GM19395 (cell line): Measurements from ENCODE around the gene TMPRSS9.

Source experiments
- ATAC-seq: cut with Tn5 transposase; IDR thresholded peaks from one replicate; pipeline ENCODE4 v1.9.1; 2021; ENCODE audit warnings: mild to moderate bottlenecking, moderate library complexity; ENCODE audit not compliant: unreplicated experiment

TMPRSS9 gene

GRCh38 chr19:2359992-2360685 lies at the start of gene TMPRSS9:
TSS of gene TMPRSS9 (plus strand) at chr19:2360265. CDS start at chr19:2389786, 29,521 bp downstream.
- no peak for ATAC-seq

- no peak for ATAC-seq
Measured at GRCh38 chr19:2311093-2311492, 49.0 kb upstream of the TMPRSS9 start.

GRCh38 chr19:2312820-2313501 lies 47.1 kb upstream of the TMPRSS9 start:
- no peak for ATAC-seq

- no peak for ATAC-seq
Measured at GRCh38 chr19:2315121-2315817, 44.8 kb upstream of the TMPRSS9 start.

GRCh38 chr19:2315818-2316353 lies 44.2 kb upstream of the TMPRSS9 start:
- no peak for ATAC-seq

- ATAC-seq: no peak
Measured at GRCh38 chr19:2317300-2317699, 42.8 kb upstream of the TMPRSS9 start.

- ATAC-seq: no peak
Measured at GRCh38 chr19:2317756-2318155, 42.3 kb upstream of the TMPRSS9 start.

- ATAC-seq: no peak
Measured at GRCh38 chr19:2318923-2319322, 41.1 kb upstream of the TMPRSS9 start.

- ATAC-seq: no peak
Measured at GRCh38 chr19:2319551-2319950, 40.5 kb upstream of the TMPRSS9 start.

GRCh38 chr19:2320049-2320448 lies 40.0 kb upstream of the TMPRSS9 start:
- ATAC-seq: no peak

GRCh38 chr19:2320939-2321338 lies 39.1 kb upstream of the TMPRSS9 start:
- no peak for ATAC-seq

- ATAC-seq: no peak
Measured at GRCh38 chr19:2321565-2322283, 38.3 kb upstream of the TMPRSS9 start.

- no peak for ATAC-seq
Measured at GRCh38 chr19:2323707-2324106, 36.4 kb upstream of the TMPRSS9 start.

GRCh38 chr19:2324220-2324948 lies 35.7 kb upstream of the TMPRSS9 start:
- no peak for ATAC-seq

- no peak for ATAC-seq
Measured at GRCh38 chr19:2325281-2326046, 34.6 kb upstream of the TMPRSS9 start.

GRCh38 chr19:2326699-2327360 lies 33.2 kb upstream of the TMPRSS9 start:
- no peak for ATAC-seq

GRCh38 chr19:2327773-2328400 lies 32.2 kb upstream of the TMPRSS9 start:
- ATAC-seq: peak; percentile 35

- peak; percentile 53 for ATAC-seq
Measured at GRCh38 chr19:2328401-2329148, 31.5 kb upstream of the TMPRSS9 start, which contains the start of the genes LSM7 and SPPL2B. TSS of gene LSM7 (minus strand) at chr19:2328586. CDS start at chr19:2328566, 20 bp downstream. TSS of gene SPPL2B (plus strand) at chr19:2328684. CDS start at chr19:2328710, 26 bp downstream.
